ENCODE results near the gene UNC79.
"Not testable (repeated sequence)": the region's sequence is repeated elsewhere in the genome, so short reads cannot be mapped to it uniquely, and the experiment has no call there.

UNC79 gene

DNA sequence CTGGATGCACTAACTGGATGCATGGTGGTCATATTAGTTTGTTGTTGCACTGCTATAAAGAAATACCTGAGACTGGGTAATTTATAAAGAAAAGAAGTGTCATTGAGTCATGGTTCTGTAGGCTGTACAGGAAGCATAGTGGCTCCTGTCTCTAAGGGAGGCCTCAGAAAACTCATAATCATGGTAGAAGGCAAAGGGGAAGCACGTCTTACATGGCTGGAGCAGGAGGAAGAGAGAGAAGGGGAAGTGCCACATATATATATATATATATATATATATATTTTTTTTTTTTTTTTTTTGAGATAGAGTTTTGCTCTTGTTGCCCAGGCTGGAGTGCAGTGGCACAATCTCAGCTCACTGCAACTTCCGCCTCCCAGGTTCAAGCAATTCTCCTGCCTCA, 62.9 kb downstream of the UNC79 start:
- DNase-seq (ENCODE audit: low read depth), result not testable (repeated sequence)

GRCh38 chr14:93496856-93497741, 66.4 kb downstream of the UNC79 start:
- no peak for DNase-seq (ENCODE audit: low read depth)

GRCh38 chr14:93510056-93510455, 79.3 kb downstream of the UNC79 start:
- DNase-seq (ENCODE audit: low read depth), result no peak

DNA sequence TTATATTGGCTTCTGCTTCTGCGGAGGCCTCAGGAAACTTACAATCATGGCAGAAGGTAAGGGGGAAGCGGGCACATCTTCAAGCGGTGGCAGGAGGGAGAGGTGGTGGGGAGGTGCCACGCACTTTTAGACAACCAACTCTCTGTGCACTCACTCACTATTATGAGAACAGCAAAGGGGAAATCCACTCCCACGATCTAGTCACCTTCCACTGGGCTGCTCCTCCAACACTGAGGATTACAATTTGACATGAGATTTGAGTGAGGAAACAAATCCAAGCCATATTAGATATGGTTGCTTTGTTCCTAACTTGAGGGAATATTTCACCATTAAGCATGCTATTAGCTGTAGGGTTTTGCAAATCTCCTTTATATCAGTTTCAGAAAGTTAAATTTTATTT, 80.3 kb downstream of the UNC79 start:
- DNase-seq (ENCODE audit: low read depth), result no peak

DNA sequence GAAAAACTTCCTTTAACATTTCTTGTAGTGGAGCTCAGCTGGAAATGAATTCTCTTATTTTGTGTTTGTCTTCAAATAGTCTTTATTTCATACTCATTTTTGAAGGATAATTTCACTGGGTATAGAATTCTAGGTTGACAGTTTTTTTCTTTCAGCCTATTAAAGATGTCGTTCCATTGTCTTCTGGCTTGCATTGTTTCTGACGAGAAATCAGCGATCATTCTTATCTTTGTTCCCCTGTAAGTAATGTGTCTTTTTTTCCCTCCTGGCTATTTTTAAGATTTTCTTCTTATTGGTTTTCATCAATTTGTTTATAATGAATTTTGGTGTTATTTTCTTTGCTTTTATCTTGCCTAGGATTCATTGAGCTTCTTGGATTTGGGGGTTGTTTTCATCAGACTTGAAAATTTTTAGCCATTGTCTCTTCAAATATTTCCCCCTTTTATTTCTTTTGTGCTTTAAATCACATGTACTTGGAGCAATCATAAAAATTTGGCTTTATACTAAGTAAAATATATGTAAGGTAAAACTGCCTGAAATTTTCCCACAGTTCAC, 89.4 kb downstream of the UNC79 start:
- DNase-seq (ENCODE audit: low read depth), result no peak

DNA sequence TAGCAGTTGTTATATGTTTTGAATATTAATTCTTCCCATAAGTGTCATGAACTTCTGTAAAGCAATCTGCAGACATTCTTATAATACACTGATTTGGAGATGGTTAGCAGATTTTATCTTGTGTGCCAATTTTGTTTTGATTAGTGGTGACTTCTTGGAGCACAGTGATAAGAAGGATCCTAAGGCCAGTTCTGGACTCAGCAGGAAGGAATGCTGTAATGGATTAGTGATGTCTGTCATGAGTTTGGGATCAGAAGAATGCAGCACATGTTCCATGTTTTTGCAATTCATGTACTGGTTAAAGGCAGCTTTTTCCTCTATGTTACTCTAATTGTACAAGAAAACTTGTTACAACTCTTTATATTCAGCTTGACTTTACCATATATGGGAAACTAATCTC, 91.5 kb downstream of the UNC79 start:
- DNase-seq (ENCODE audit: low read depth), result no peak

GRCh38 chr14:93525216-93525615, 94.5 kb downstream of the UNC79 start:
- not testable (repeated sequence) for DNase-seq (ENCODE audit: low read depth)

GRCh38 chr14:93525696-93526451, 95.1 kb downstream of the UNC79 start:
- DNase-seq (ENCODE audit: low read depth), result no peak

DNA sequence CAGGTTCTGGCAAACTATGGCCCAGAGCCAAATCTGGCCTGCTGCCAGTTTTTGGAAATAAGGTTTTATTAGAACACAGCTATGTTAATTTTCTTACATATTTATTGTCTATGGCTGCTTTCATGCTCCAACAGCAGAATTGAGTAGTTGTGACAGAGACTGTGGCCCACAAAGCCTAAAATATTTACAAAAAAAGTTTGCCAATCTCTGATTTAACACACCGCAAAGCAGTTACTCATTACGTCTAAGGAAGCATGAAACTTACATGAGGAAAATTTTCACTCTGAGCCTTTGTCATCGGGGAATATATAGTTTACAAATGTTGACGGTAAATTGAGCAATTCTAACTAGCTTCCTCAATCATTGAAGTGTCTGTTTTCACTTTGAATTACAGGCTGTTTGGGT, 96.5 kb downstream of the UNC79 start:
- no peak for DNase-seq (ENCODE audit: low read depth)

DNA sequence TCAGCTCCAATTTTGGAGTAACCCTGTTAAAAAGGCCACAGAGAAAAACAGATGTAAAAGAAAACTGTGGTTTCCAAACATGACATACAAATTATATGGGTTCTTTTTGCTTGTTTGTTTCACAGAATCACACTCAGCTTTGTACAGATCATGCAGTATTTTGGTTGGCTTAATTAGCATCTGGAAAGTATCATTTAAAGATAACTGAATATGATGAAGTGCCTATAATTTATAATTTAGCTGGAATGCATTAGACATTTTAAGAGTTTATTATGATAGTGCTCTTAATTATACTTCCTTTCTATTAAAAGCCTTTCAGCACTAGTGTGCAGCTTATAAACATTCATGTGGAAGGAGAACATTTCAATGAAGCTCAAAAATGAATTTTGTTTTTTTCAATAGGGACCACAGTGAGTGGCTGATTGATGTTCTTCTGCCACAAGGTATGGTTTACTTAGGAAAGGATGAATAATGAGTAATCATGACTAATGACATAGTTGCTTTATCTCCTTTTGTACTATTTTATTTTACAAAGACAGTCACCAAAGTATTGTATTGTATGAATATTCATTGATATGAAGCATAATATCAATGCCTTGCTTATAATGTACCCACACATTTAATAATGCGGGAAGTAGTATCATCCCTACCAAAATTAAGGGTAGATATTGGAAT, 98.3 kb downstream of the UNC79 start:
- no peak for DNase-seq (ENCODE audit: low read depth)

DNA sequence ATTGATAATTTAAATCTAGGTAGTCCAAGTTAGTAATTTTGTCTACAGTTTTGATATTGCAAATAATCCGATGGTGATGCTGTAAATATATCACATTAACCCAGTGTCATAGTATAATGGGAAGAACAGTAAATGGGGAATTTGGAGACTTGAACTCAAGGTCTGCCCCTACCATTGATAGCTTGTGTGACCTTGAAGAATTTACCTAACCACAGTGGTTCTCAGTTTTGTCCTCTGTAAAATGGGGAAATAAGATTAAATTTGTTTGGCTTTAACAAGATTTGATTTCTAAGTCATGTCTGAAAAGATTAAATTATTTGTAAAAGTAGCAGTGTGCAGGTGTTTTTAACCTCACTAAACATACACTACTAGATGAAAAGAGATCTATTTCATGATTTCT, 100.9 kb downstream of the UNC79 start:
- DNase-seq (ENCODE audit: low read depth), result no peak

GRCh38 chr14:93532541-93532940, 101.8 kb downstream of the UNC79 start:
- DNase-seq (ENCODE audit: low read depth), result no peak

DNA sequence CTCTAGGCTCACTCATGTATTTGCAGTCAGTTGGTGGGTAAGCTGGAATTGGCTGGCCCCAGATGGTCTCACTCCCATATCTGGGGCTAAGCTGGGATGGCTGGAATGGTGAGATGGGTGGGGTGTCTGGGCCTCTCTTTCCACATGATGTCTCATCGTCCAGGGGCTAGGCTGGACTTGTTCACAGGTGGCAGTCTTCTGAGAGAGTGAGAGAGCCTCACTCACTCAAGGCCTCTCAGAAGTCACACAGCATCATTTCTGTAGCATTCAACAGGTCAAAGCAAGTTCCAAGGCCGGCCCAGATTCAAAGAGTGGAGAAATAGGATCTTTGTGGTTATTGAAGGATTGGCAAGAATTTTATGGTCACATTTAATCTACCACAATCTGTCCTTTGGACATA, 102.7 kb downstream of the UNC79 start:
- no peak for DNase-seq (ENCODE audit: low read depth)

DNA sequence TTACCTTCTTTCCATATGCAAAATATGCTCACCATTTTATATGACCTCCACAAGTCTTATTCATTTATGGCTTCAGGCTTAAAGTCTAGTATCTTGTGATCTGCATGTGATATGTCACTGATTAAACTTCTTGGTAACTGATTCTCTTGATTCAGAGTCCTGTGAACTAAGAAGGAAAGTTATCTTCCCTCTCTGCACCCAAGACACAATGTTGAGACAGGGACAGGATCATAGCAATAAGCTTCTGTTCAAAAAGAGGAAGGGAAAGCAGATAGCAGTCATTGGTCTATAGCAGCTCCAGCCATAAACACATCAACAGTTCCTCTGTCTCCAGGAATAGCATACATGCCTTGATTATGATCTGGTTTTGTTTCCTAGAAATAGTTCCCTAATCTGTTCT, 103.1 kb downstream of the UNC79 start:
- no peak for DNase-seq (ENCODE audit: low read depth)

DNA sequence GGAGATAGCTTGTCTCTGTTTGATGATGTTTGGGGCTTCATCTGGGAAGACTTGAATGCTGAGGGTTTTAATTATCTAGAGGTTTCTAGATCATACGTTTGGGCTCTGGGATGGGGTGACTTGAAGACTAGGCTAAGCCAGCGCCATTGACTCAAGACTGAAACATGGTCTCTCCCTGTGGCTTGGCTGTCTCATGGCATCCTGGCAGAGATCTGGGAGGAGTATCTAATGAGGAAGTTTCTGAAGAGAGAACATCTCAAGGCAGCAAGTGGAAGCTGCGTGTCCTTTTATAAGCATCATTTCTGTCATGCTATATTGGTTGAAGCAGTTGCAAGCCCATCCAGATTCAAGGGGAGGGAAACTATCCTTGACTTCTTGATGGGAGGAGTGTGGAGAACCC, 104.8 kb downstream of the UNC79 start:
- no peak for DNase-seq (ENCODE audit: low read depth)

GRCh38 chr14:93536945-93537344, 106.2 kb downstream of the UNC79 start:
- DNase-seq (ENCODE audit: low read depth), result no peak

DNA sequence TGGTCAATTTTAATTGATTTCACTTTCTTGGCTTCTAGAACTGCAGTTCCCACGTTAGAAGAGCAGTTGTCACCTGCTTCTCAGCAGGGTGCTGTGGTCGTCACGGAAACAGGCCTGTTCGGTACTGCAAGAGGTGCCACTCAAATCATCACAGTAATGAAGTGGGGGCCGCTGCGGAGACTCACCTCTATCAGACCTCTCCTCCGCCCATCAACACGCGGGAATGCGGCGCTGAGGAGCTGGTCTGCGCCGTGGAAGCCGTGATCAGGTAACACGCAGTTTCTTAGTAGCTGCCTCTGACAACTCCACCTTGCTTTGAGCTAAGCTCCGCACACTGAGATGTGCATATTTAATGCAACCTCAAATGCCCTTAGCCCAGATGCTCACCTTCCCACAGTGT, 107.2 kb downstream of the UNC79 start:
- no peak for DNase-seq (ENCODE audit: low read depth)

- DNase-seq (ENCODE audit: low read depth), result no peak
Observed at GRCh38 chr14:93538413-93538812, 107.7 kb downstream of the UNC79 start.

GRCh38 chr14:93540235-93540634, 109.5 kb downstream of the UNC79 start:
- DNase-seq (ENCODE audit: low read depth), result no peak

GRCh38 chr14:93543766-93544165, 113.0 kb downstream of the UNC79 start:
- DNase-seq (ENCODE audit: low read depth), result no peak

GRCh38 chr14:93544212-93544611, 113.5 kb downstream of the UNC79 start:
- no peak for DNase-seq (ENCODE audit: low read depth)

DNA sequence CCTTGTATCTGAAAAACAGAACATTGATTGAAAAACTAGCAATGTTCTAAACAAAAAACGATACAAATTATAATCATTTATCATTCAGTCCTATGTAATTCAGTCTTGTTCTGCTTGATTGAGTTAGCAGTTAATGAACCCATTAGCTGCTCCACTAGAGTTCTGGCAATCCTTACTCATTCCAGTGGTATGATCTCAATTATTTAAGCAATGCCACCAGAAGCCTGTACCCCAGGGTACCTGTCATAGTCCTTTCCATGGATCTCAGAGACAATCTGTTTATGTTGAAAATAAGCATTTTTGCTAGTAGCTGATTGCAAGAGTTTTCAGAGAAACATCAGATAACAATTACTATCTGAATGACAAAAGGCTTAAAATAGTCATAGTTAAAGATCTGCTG, 115.9 kb downstream of the UNC79 start:
- no peak for DNase-seq (ENCODE audit: low read depth)

All from stimulated activated CD8-positive, alpha-beta memory T cell treated with anti-CD3 and anti-CD28 coated beads, Interleukin-15, amount 100 ng/mL, for 24 hours (primary cell).